Vagina (tissue), 2 donors: ENCODE measurements around the gene PKP4.

Experiments
- POLR2A ChIP-seq, 2 donors: fragments of 450-650 bp; IDR thresholded peaks; one replicate each; pipeline ENCODE4 v1.6.1; 2017; ENCODE audit warnings: antibody characterized with exemption in 2 of 2, mild to moderate bottlenecking in 2 of 2, moderate library complexity in 2 of 2
- POLR2AphosphoS5 ChIP-seq, 2 donors: sonication (generic); formaldehyde crosslinking; IDR thresholded peaks; one replicate each; pipeline ENCODE4 v1.9.0; 2017; ENCODE audit warnings: antibody characterized with exemption in 2 of 2, mild to moderate bottlenecking in 2 of 2, low read depth in 1 of 2; ENCODE audit not compliant: insufficient read depth in 1 of 2
- TF ChIP-seq, protein P1 (sequence below), 3 experiments: fragments of 450-650 bp in 2 of 3; fragments of 200-600 bp in 1 of 3; sonication (generic) in 1 of 3; IDR thresholded peaks; one replicate each; pipeline ENCODE4 v1.5.1; 2017 to 2019; ENCODE audit warnings: antibody characterized with exemption in 3 of 3, mild to moderate bottlenecking in 2 of 3, moderate library complexity in 2 of 3

DNA sequence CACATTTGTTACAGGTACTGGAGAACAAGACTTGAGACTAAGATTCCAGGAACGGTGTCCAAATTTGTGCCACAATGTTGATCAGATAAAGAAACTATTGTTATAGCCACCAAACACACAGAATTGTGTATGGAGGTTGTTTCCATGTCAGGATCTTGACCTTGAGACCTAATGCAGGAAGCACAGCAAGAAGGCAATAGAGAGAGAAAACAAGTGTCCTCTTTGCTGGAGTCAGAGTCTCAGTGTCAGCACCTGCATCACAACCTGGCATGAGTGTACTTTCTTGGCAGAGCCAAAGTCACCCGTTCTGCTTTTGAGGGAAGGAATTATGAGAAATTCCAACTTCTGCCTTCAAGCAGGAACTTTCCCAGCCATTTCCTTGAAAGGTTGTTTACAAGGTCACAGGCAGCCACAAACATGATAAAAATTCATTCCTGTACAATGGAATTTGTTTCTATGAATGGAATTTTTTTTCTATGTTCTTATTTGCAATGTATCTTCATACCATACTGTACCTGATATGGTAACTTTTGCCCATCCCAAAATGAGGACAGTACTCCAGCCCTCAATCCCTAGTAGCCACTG is 118.4 kb downstream of the PKP4 start:
- TF ChIP-seq POLR2A (IDR thresholded peaks at IDR 0.05) (no peak), POLR2AphosphoS5 (IDR thresholded peaks at IDR 0.05; ENCODE audit: insufficient read depth in 1 of 2, low read depth in 1 of 2) (no peak)
- TF ChIP-seq, protein P1, sequence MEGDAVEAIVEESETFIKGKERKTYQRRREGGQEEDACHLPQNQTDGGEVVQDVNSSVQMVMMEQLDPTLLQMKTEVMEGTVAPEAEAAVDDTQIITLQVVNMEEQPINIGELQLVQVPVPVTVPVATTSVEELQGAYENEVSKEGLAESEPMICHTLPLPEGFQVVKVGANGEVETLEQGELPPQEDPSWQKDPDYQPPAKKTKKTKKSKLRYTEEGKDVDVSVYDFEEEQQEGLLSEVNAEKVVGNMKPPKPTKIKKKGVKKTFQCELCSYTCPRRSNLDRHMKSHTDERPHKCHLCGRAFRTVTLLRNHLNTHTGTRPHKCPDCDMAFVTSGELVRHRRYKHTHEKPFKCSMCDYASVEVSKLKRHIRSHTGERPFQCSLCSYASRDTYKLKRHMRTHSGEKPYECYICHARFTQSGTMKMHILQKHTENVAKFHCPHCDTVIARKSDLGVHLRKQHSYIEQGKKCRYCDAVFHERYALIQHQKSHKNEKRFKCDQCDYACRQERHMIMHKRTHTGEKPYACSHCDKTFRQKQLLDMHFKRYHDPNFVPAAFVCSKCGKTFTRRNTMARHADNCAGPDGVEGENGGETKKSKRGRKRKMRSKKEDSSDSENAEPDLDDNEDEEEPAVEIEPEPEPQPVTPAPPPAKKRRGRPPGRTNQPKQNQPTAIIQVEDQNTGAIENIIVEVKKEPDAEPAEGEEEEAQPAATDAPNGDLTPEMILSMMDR (IDR thresholded peaks at IDR 0.05) = no peak
